H1 (cell line): ENCODE measurements around the gene CTNND2. TPM values are rescaled to one million over a fixed set of nuclear protein-coding genes. Genes with fewer than 3 reads are reported as not detected.

ENCODE experiments used
- CTCF ChIA-PET: fragments of 300-600 bp; sonication (Branson Sonifier 250); formaldehyde crosslinking; loops from one replicate; lab custom pipeline; 2021; ENCODE audit not compliant: partially characterized antibody; lab: Charles Lee
- POLR2A ChIA-PET: fragments of 300-600 bp; sonication (Branson Sonifier 250); formaldehyde crosslinking; loops from one replicate; lab custom pipeline; 2021; ENCODE audit warnings: inconsistent platforms; ENCODE audit not compliant: partially characterized antibody; lab: Charles Lee
- DNase-seq, 2 experiments: peaks; one replicate each; pipeline versions ENCODE4 v3.0.0 to v3.0.0-alpha.2; 2010 to 2022; ENCODE audit warnings: low spot score in 2 of 2, low read depth in 1 of 2, mixed read lengths in 1 of 2
- FAIRE-seq: peaks from 2 replicates; lab custom pipeline; 2011; peaks lifted over from hg19 to GRCh38; lab: Jason Lieb, UNC
- H2AFZ ChIP-seq: 2 replicates; pipeline ENCODE4 v1.8.1; 2012; ENCODE audit warnings: low read length, inconsistent platforms
- H2AK5ac ChIP-seq: 2 replicates; pipeline ENCODE4 v1.6.1; 2013; ENCODE audit warnings: low read depth, low read length
- H2BK120ac ChIP-seq: replicated peaks from 2 replicates; pipeline ENCODE3; 2013; ENCODE audit warnings: low read depth, low read length, inconsistent platforms
- H2BK12ac ChIP-seq: 2 replicates; pipeline ENCODE4 v1.6.1; 2013; ENCODE audit warnings: low read depth, low read length
- H2BK15ac ChIP-seq: 2 replicates; pipeline ENCODE4 v1.6.1; 2013; ENCODE audit warnings: low read length
- H2BK20ac ChIP-seq: 2 replicates; pipeline ENCODE4 v1.6.1; 2013; ENCODE audit warnings: low read length
- H2BK5ac ChIP-seq: 2 replicates; pipeline ENCODE4 v1.6.1; 2013; ENCODE audit warnings: low read depth, low read length
- H3K14ac ChIP-seq: 2 replicates; pipeline ENCODE4 v1.6.1; 2013; ENCODE audit warnings: inconsistent platforms; ENCODE audit not compliant: insufficient read length
- H3K18ac ChIP-seq: 2 replicates; pipeline ENCODE4 v1.6.1; 2013; ENCODE audit warnings: low read length; ENCODE audit errors: extremely low read depth
- H3K23ac ChIP-seq: 2 replicates; pipeline ENCODE4 v1.6.1; 2013; ENCODE audit warnings: inconsistent platforms; ENCODE audit not compliant: insufficient read length
- H3K23me2 ChIP-seq: 2 replicates; pipeline ENCODE4 v1.6.1; 2013; ENCODE audit warnings: low read depth, low read length
- H3K27ac ChIP-seq: 2 replicates; pipeline ENCODE4 v1.6.1; 2011; ENCODE audit warnings: low read depth, low read length, inconsistent platforms
- H3K27me3 ChIP-seq, 4 experiments: replicated peaks in 1 of 4; 1 replicate in 1 of 4; 2 replicates in 3 of 4; pipeline versions ENCODE4 v1.6.1 to v1.8.1; 2011 to 2013; ENCODE audit warnings: low read length in 3 of 4, mild to moderate bottlenecking in 3 of 4, inconsistent platforms in 2 of 4, mixed read lengths in 2 of 4, moderate library complexity in 1 of 4; ENCODE audit not compliant: control insufficient read depth in 3 of 4, insufficient read depth in 3 of 4; ENCODE audit errors: extremely low read depth in 1 of 4
- H3K36me3 ChIP-seq, 4 experiments: 2 replicates each; pipeline versions ENCODE4 v1.6.1 to v1.8.1; 2011 to 2013; ENCODE audit warnings: mild to moderate bottlenecking in 4 of 4, low read length in 3 of 4, moderate library complexity in 2 of 4, control low read depth in 1 of 4, inconsistent platforms in 1 of 4; ENCODE audit not compliant: insufficient read depth in 4 of 4, control insufficient read depth in 2 of 4
- H3K4ac ChIP-seq: replicated peaks from 2 replicates; pipeline ENCODE3; 2013; ENCODE audit warnings: low read length, low read depth, mixed read lengths, inconsistent platforms; ENCODE audit not compliant: insufficient read length
- H3K4me1 ChIP-seq, 4 experiments: replicated peaks in 1 of 4; 1 replicate in 1 of 4; 2 replicates in 3 of 4; pipeline versions ENCODE4 v1.6.1 to v1.8.1; 2011 to 2013; ENCODE audit warnings: low read length in 3 of 4, inconsistent platforms in 2 of 4, mixed read lengths in 1 of 4; ENCODE audit not compliant: insufficient read depth in 4 of 4, control insufficient read depth in 3 of 4
- H3K4me2 ChIP-seq, 2 experiments: 2 replicates each; pipeline versions ENCODE4 v1.6.1 to v1.8.1; 2011 to 2013; ENCODE audit warnings: low read depth in 2 of 2, low read length in 2 of 2, control low read depth in 1 of 2, inconsistent platforms in 1 of 2, mild to moderate bottlenecking in 1 of 2; ENCODE audit not compliant: insufficient read depth in 1 of 2
- H3K4me3 ChIP-seq, 4 experiments: fragments of 200-600, 300-600 bp in 1 of 4; sonication (generic), shearing (Covaris generic), sonication (Bioruptor Twin) in 1 of 4; 2 replicates each; pipeline versions ENCODE4 v1.5.1 to v1.8.1; 2011 to 2016; ENCODE audit warnings: low read length in 4 of 4, low read depth in 3 of 4, control low read depth in 2 of 4, inconsistent platforms in 2 of 4, mild to moderate bottlenecking in 2 of 4, mixed read lengths in 1 of 4, moderate library complexity in 1 of 4; ENCODE audit not compliant: insufficient read depth in 2 of 4; ENCODE audit errors: extremely low read depth in 1 of 4
- H3K56ac ChIP-seq: replicated peaks from 2 replicates; pipeline ENCODE3; 2013; ENCODE audit warnings: low read depth, mild to moderate bottlenecking, mixed read lengths, low read length, inconsistent platforms; ENCODE audit not compliant: insufficient read length
- H3K79me1 ChIP-seq: 2 replicates; pipeline ENCODE4 v1.6.1; 2013; ENCODE audit warnings: low read depth, low read length, control low read depth
- H3K79me2 ChIP-seq, 2 experiments: 2 replicates each; pipeline versions ENCODE4 v1.6.1 to v1.8.1; 2012 to 2013; ENCODE audit warnings: low read length in 2 of 2, mild to moderate bottlenecking in 2 of 2, inconsistent platforms in 1 of 2; ENCODE audit not compliant: insufficient read depth in 2 of 2, control insufficient read depth in 1 of 2
- H3K9ac ChIP-seq, 4 experiments: replicated peaks in 1 of 4; 1 replicate in 1 of 4; 2 replicates in 3 of 4; pipeline versions ENCODE4 v1.6.1 to v1.8.1; 2011 to 2013; ENCODE audit warnings: low read depth in 3 of 4, low read length in 3 of 4, control low read depth in 2 of 4, mild to moderate bottlenecking in 2 of 4, moderate library complexity in 2 of 4, inconsistent platforms in 1 of 4; ENCODE audit errors: extremely low read depth in 1 of 4
- H3K9me3 ChIP-seq, 2 experiments: 2 replicates each; pipeline versions ENCODE4 v1.6.1 to v1.8.1; 2012 to 2013; ENCODE audit warnings: mild to moderate bottlenecking in 2 of 2, moderate library complexity in 2 of 2, control low read depth in 1 of 2, inconsistent platforms in 1 of 2, low read depth in 1 of 2, low read length in 1 of 2, mixed read lengths in 1 of 2; ENCODE audit not compliant: insufficient read depth in 2 of 2
- H4K20me1 ChIP-seq, 2 experiments: replicated peaks in 1 of 2; 2 replicates each; pipeline versions ENCODE3 to v1.8.1; 2011 to 2013; ENCODE audit warnings: inconsistent platforms in 2 of 2, low read length in 2 of 2, mild to moderate bottlenecking in 1 of 2; ENCODE audit not compliant: insufficient read depth in 2 of 2, control insufficient read depth in 1 of 2
- H4K5ac ChIP-seq: 2 replicates; pipeline ENCODE4 v1.6.1; 2013; ENCODE audit warnings: low read length, low read depth, mixed read lengths, inconsistent platforms; ENCODE audit not compliant: insufficient read length
- H4K8ac ChIP-seq: 2 replicates; pipeline ENCODE4 v1.8.0; 2013; ENCODE audit warnings: mild to moderate bottlenecking, moderate library complexity, low read length, inconsistent platforms; ENCODE audit not compliant: insufficient read depth; ENCODE audit errors: extremely low read depth
- H4K91ac ChIP-seq: replicated peaks from 2 replicates; pipeline ENCODE3; 2013; ENCODE audit warnings: low read length, mixed read lengths, inconsistent platforms; ENCODE audit not compliant: insufficient read length
- ASH2L ChIP-seq: fragments of 200-600, 300-600 bp; sonication (generic); IDR thresholded peaks from one replicate; pipeline ENCODE4 v1.7.1; 2017; ENCODE audit warnings: low read length
- BACH1 ChIP-seq: IDR thresholded peaks from 2 replicates; pipeline ENCODE4 v1.6.1; 2012; ENCODE audit warnings: low read length, improper control_type of control experiment
- CHD1 ChIP-seq: IDR thresholded peaks from 2 replicates; pipeline ENCODE4 v1.6.1; 2012; ENCODE audit warnings: low read depth, low read length, improper control_type of control experiment
- HDAC2 ChIP-seq, 2 experiments: fragments of 300-600 bp in 1 of 2; sonication (generic) in 1 of 2; IDR thresholded peaks; 2 replicates each; pipeline ENCODE4 v1.6.1; 2011 to 2012; ENCODE audit warnings: low read depth in 2 of 2, low read length in 2 of 2, mild to moderate bottlenecking in 2 of 2, moderate library complexity in 2 of 2, borderline replicate concordance in 1 of 2, inconsistent platforms in 1 of 2
- KDM1A ChIP-seq: fragments of 200-600, 300-600 bp; sonication (generic); IDR thresholded peaks from 2 replicates; pipeline ENCODE4 v1.7.1; 2016; ENCODE audit warnings: mild to moderate bottlenecking, low read length, borderline replicate concordance
- MAFK ChIP-seq: IDR thresholded peaks from 2 replicates; pipeline ENCODE4 v1.6.1; 2012; ENCODE audit warnings: low read depth, mild to moderate bottlenecking, improper control_type of control experiment, low read length
- MAX ChIP-seq: IDR thresholded peaks from 2 replicates; pipeline ENCODE4 v1.6.1; 2012; ENCODE audit warnings: inconsistent platforms
- NANOG ChIP-seq: IDR thresholded peaks from 2 replicates; pipeline ENCODE4 v1.6.1; 2011; ENCODE audit warnings: low read length, low read depth, mild to moderate bottlenecking, inconsistent platforms; ENCODE audit not compliant: insufficient read depth, poor library complexity, severe bottlenecking
- NRF1 ChIP-seq: IDR thresholded peaks from 2 replicates; pipeline ENCODE4 v1.6.1; 2011; ENCODE audit warnings: mild to moderate bottlenecking, low read depth, low read length, improper control_type of control experiment
- PHF8 ChIP-seq: fragments of 200-600 bp; sonication (generic); conservative IDR thresholded peaks from 2 replicates; pipeline ENCODE4 v1.7.1; 2012; ENCODE audit warnings: low read depth, mild to moderate bottlenecking, inconsistent platforms, low read length, moderate library complexity
- TEAD4 ChIP-seq: IDR thresholded peaks from 2 replicates; pipeline ENCODE4 v1.6.1; 2012; ENCODE audit warnings: low read depth, low read length, inconsistent platforms, mixed read lengths
- WGBS, 2 experiments: shearing (Covaris generic) in 1 of 2; methylation state at CpG; one replicate each; pipeline versions ENCODE4 v1.1.6 to v1.1.7; 2013 to 2015; ENCODE audit warnings: low lambda C conversion rate in 2 of 2, mixed read lengths in 2 of 2, inconsistent platforms in 1 of 2, low coverage in 1 of 2, missing lambda C conversion rate in 1 of 2; ENCODE audit not compliant: insufficient replicate concordance in 2 of 2, insufficient coverage in 1 of 2, insufficient read length in 1 of 2; ENCODE audit errors: extremely low coverage in 1 of 2, missing lambda C conversion rate in 1 of 2; 5-methylcytosine and 5-hydroxymethylcytosine counted together
- polyA plus RNA-seq, 7 experiments: library from polyadenylated mRNA; depleted of rRNA in 3 of 7; stranded (reverse) in 5 of 7; unstranded in 2 of 7; fragments of >200 nt in 5 of 7; fragments of 200-250 nt in 2 of 7; gene quantifications; 1 replicate in 5 of 7; 2 replicates in 1 of 7; 4 replicates in 1 of 7; pipeline versions ENCODE4 v1.2.1 to v1.2.3, GENCODE V29; 2011 to 2013; ENCODE audit warnings: missing spikeins in 2 of 7, mixed read lengths in 2 of 7
- total RNA-seq: library from RNA; stranded (reverse); fragmentation: NEBNext Ultra II Directional; extraction: Animal tissue kit (Norgen Biotek cat#: 25700); gene quantifications from 2 replicates; pipeline ENCODE4 v1.2.1, GENCODE V29; 2021

CTNND2 gene
- total and polyA plus RNA-seq, 2 of the 8 experiments (the other 6 are each of a cell fraction or from before 2014, with no cell fraction given) = 7.4 to 14.2 TPM

- 73% methylated on average over 6 of the region's 7 CpGs; no CpG with 5 or more reads in 1 of the 2 experiments for WGBS, 2 experiments
- no peak overlapping the region for H3K56ac ChIP-seq
- no peak overlapping the region for H3K23ac ChIP-seq
- no peaks in the 10 kb centered on the region for H3K79me1 ChIP-seq
- no peak overlapping the region for H3K18ac ChIP-seq
- H3K9me3 ChIP-seq = no peaks in the 10 kb centered on the region
- H3K27me3 ChIP-seq = peaks cover 0 to 1% (median 0%) of the 10 kb centered on the region in 4 experiments; a peak in 1 of 7 replicates
- H3K14ac ChIP-seq = no peak overlapping the region
- H4K8ac ChIP-seq = no peak overlapping the region
- H3K23me2 ChIP-seq = no peaks in the 10 kb centered on the region
- no peak overlapping the region for H4K5ac ChIP-seq
- DNase-seq (no peak), FAIRE-seq (no peak)
- no peak overlapping the region for H2BK120ac ChIP-seq
- no peaks in the 10 kb centered on the region for H3K79me2 ChIP-seq
- no peak overlapping the region for H2AK5ac ChIP-seq
- H2BK12ac ChIP-seq = no peak overlapping the region
- H3K4me3 ChIP-seq = no peak overlapping the region
- H3K27ac ChIP-seq = no peak overlapping the region
- no peaks in the 10 kb centered on the region for H4K20me1 ChIP-seq
- no peak overlapping the region for H2AFZ ChIP-seq
- no peak overlapping the region for H2BK15ac ChIP-seq
- H3K4ac ChIP-seq = no peak overlapping the region
- no peak overlapping the region for H3K9ac ChIP-seq
- no peak overlapping the region for H4K91ac ChIP-seq
- POLR2A ChIA-PET = no interaction called here
- H3K36me3 ChIP-seq = no peaks in the 10 kb centered on the region
- CTCF ChIA-PET = no interaction called here
- TF ChIP-seq MAFK (no peak), NRF1 (no peak), PHF8 (no peak), MAX (no peak), BACH1 (no peak), KDM1A (no peak), TEAD4 (no peak), ASH2L (no peak), CHD1 (no peak), HDAC2 (IDR thresholded peaks at IDR 0.05; ENCODE audit: borderline replicate concordance in 1 of 2, low read depth in 2 of 2, low read length in 2 of 2) (no peak), NANOG (no peak)
- no peak overlapping the region for H3K4me2 ChIP-seq
- peaks cover 0 to 2% (median 0%) of the 10 kb centered on the region in 4 experiments; a peak in 4 of 7 replicates for H3K4me1 ChIP-seq
- no peak overlapping the region for H2BK5ac ChIP-seq
- H2BK20ac ChIP-seq = no peak overlapping the region
Measured at GRCh38 chr5:11815916-11816315, 88.3 kb downstream of the CTNND2 start.
